Measurements from ENCODE around the gene C14orf119. TPM values are rescaled to one million over a fixed set of nuclear protein-coding genes. Genes with fewer than 3 reads are reported as not detected.

Gene C14orf119
- total and polyA plus RNA-seq, 8 donors, result 1.8 to 51.8 (median 25.2) TPM; not detected in 1

- peaks cover 61 to 77% (median 74%) of the 10 kb centered on the region in 4 donors for H3K36me3 ChIP-seq
- H3K9me3 ChIP-seq, result no peaks in the 10 kb centered on the region
- H3K4me1 ChIP-seq, result peaks cover 33 to 65% (median 52%) of the 10 kb centered on the region in 4 donors
- H3K27ac ChIP-seq, result peak overlapping the region in 4 of 5 donors; percentile 14 to 89 (median 61)
- 25 to 29% (median 27%) methylated on average over 8 of the region's 8 CpGs for WGBS, 5 donors
- H3K4me3 ChIP-seq, result peak overlapping the region in 1 of 4 donors; percentile 9
- H3K27me3 ChIP-seq, result no peaks in the 10 kb centered on the region
- intact Hi-C loops (cut with DNase I; ENCODE audit: low total_unique reads), result no loop called here
- TF ChIP-seq POLR2AphosphoS5 (IDR thresholded peaks at IDR 0.05) (peak in 2 of 3 donors; percentile 59 to 76), EP300 (IDR thresholded peaks at IDR 0.05) (no peak), POLR2A (IDR thresholded peaks at IDR 0.05) (no peak)
- TF ChIP-seq, protein P1, sequence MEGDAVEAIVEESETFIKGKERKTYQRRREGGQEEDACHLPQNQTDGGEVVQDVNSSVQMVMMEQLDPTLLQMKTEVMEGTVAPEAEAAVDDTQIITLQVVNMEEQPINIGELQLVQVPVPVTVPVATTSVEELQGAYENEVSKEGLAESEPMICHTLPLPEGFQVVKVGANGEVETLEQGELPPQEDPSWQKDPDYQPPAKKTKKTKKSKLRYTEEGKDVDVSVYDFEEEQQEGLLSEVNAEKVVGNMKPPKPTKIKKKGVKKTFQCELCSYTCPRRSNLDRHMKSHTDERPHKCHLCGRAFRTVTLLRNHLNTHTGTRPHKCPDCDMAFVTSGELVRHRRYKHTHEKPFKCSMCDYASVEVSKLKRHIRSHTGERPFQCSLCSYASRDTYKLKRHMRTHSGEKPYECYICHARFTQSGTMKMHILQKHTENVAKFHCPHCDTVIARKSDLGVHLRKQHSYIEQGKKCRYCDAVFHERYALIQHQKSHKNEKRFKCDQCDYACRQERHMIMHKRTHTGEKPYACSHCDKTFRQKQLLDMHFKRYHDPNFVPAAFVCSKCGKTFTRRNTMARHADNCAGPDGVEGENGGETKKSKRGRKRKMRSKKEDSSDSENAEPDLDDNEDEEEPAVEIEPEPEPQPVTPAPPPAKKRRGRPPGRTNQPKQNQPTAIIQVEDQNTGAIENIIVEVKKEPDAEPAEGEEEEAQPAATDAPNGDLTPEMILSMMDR (IDR thresholded peaks at IDR 0.05), result peak in 5 of 7 experiments; percentile 94 to 98 (median 97)
- peak; percentile 84 to 96 for DNase-seq
These were observed 26.4 kb upstream of the C14orf119 start for GRCh38 chr14:23068789-23069412.

DNA sequence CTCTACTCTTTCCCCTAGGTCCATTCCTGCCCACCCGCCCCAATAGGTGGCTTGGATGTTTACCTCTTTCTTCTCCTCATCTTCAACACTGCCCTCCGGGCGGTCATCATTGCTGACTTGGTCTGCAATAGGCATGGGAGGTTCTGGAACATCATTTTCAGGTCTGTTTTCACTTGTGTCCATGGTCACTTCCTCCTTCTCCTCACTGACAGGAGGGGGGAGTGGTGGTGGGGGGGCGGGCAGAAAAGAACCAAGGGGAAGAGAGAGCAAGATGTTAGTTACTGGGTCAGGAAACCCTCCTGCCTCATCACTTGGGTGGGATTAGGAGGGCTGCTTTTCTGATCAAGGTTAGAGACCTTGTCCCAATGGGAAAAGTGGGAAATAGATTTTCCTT is 25.9 kb upstream of the C14orf119 start:
- Histone ChIP-seq H3K4me1 (peaks cover 33 to 65% (median 52%) of the 10 kb centered on the region in 4 donors), H3K27ac (peak overlapping the region in 4 of 5 donors; percentile 14 to 89 (median 61)), H3K4me3 (no peak overlapping the region), H3K27me3 (no peaks in the 10 kb centered on the region), H3K9me3 (no peaks in the 10 kb centered on the region), H3K36me3 (peaks cover 56 to 77% (median 74%) of the 10 kb centered on the region in 4 donors)
- intact Hi-C loops (cut with DNase I; ENCODE audit: low total_unique reads), result no loop called here
- 76 to 90% (median 82%) methylated on average over 3 to 4 of the region's 4 CpGs for WGBS, 5 donors
- DNase-seq, result no peak
- TF ChIP-seq, protein P1 (IDR thresholded peaks at IDR 0.05), result no peak
- TF ChIP-seq POLR2A (IDR thresholded peaks at IDR 0.05) (no peak), EP300 (IDR thresholded peaks at IDR 0.05) (no peak), POLR2AphosphoS5 (IDR thresholded peaks at IDR 0.05) (no peak)

DNA sequence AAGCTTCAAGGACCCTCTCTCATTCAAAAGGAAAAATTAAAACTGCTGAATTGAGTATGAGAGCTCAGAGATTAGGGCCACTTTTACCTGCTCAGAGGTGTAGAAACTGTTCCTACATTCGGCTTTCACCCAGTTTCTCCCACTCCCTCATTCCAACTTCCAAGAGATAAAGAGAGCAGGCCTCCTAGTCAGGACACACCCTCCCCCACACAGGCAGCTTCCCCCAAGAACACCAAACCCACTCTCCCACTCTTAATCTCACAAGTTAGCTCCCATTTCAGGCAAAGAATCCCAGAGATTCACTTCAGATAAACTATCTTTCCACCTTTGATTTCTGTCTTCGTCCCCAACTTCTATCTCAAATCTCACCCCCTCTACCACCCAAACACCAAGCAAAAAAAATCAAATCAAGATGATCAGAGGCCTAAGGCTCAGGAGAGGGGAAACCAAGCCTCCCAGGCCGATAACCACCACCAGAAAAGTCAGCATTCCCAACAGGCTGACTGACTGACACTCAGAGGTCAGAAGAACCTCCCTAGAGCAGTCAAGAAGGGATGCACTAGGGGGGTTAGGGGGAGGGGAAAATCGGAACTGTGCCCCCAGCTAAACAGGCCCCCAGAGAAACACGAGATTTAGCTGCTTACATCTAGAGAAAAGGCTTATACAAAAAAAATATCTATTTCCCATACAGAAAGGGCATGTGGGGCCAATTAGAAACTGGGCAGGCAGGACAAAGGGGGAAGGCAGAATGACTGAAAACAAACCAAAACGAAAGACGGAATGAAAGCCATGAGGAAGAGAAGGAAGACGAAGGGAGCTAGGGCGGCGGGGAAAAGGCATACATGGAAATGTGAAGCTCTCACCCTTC is 24.8 kb upstream of the C14orf119 start:
- TF ChIP-seq POLR2A (IDR thresholded peaks at IDR 0.05), result no peak
- no peak for TF ChIP-seq POLR2AphosphoS5 (IDR thresholded peaks at IDR 0.05)
- TF ChIP-seq, protein P1 (IDR thresholded peaks at IDR 0.05), result no peak
- TF ChIP-seq EP300 (IDR thresholded peaks at IDR 0.05), result no peak
- peaks cover 46 to 77% (median 74%) of the 10 kb centered on the region in 4 donors for H3K36me3 ChIP-seq

GRCh38 chr14:23071244-23071920 is 23.9 kb upstream of the C14orf119 start:
- peak; percentile 71 to 91 (median 73) for TF ChIP-seq POLR2AphosphoS5 (IDR thresholded peaks at IDR 0.05)
- TF ChIP-seq POLR2A (IDR thresholded peaks at IDR 0.05), result peak in 1 of 4 donors; percentile 45
- no peak for TF ChIP-seq EP300 (IDR thresholded peaks at IDR 0.05)
- TF ChIP-seq, protein P1 (IDR thresholded peaks at IDR 0.05), result no peak
- DNase-seq, result peak; percentile 82 to 97
- Histone ChIP-seq H3K36me3 (peaks cover 44 to 77% (median 74%) of the 10 kb centered on the region in 4 donors), H3K4me3 (peak overlapping the region; percentile 47 to 68 (median 63)), H3K27me3 (no peaks in the 10 kb centered on the region), H3K27ac (peak overlapping the region; percentile 76 to 89 (median 86)), H3K4me1 (peaks cover 33 to 65% (median 54%) of the 10 kb centered on the region in 4 donors), H3K9me3 (no peaks in the 10 kb centered on the region)
- intact Hi-C loops (cut with DNase I; ENCODE audit: low total_unique reads), result no loop called here
- WGBS, 5 donors, result 0 to 2% (median 2%) methylated on average over 14 of the region's 14 CpGs

More for the DNA sequence above, 24.8 kb upstream of the C14orf119 start:
- no peaks in the 10 kb centered on the region for H3K9me3 ChIP-seq
- peaks cover 33 to 65% (median 52%) of the 10 kb centered on the region in 4 donors for H3K4me1 ChIP-seq
- intact Hi-C loops (cut with DNase I; ENCODE audit: low total_unique reads), result no loop called here
- peak in 1 of 2 donors; percentile 28 for DNase-seq
- H3K4me3 ChIP-seq, result peak overlapping the region; percentile 47 to 68 (median 63)
- H3K27ac ChIP-seq, result peak overlapping the region; percentile 9 to 89 (median 86)
- no peaks in the 10 kb centered on the region for H3K27me3 ChIP-seq
- WGBS, 5 donors, result 5 to 11% (median 7%) methylated on average over 10 of the region's 10 CpGs

Measured in stomach (tissue), 9 donors.